Bone marrow (tissue), 2 donors: ENCODE data around the gene GNB1.
"Not testable (repeated sequence)": the region's sequence is repeated elsewhere in the genome, so short reads cannot be mapped to it uniquely, and the experiment has no call there.

Experiments
- DNase-seq, 2 donors: peaks; one replicate each; lab custom pipeline; 2025; lab: John Stamatoyannopoulos, UW

Gene GNB1

DNA sequence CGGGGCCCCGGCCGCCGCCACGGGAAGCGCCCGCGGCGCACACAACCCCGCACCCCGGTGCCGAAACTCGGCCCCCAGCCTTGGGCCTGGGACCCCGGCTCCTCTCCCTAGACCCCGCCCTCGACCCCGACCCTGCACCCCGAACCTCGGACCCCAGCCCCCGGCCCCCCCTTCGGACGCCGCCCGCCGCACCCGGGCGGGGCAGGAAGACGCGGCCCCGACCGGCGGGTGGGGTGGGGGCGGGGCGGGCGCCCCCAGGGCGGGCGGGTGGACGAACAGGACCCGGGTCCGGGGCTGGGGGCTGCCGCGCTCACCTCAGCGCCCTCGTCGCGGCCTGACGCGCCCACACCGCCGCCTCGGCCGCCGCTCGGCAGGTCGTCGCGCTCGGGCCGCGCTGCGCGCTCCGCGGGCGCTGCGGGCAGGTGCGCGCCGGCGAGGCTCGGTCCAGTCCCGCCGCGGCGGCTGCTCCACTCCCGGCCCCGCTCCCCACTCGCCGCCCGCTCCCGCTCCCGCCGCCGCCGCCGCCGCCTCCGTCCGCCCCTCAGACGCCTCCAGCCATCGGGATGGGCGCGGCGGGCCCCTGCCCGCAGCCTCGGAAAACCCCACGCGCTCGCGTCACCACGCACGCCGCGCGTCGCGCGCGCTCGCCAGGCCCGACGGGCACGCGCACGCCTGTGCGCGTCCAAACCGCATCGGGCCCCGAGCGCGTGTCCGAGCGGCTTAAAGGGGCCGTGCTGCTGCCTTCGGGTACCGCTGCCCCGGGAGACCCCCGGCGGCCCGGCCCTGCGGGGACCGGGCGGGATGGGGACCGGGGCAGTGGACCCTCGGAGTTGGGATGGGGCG lies at the start of gene GNB1:
Gene GNB1, minus strand, starts transcription at position 582 of the 843 bp plus-strand sequence. CDS start 65,634 bp downstream, outside the sequence.
- DNase-seq: peak; percentile 36 to 90

DNA sequence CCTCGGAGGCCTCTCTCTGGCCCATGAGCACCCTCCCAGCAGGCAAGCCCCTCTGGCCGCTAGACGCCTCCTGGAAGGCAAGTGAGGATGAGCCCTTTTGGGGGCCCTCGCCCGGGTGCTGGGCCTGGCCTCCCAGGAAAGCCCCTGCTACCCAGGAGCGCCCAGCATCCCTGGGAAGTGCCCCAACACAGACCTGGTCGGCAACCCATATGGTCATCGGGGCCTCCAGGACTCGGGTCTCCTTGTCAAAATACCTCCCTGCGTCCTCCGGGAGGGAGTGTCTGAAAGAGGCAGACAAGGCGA lies 49.2 kb upstream of the GNB1 start:
- DNase-seq: no peak

- DNase-seq: no peak
These were observed 48.6 kb upstream of the GNB1 start for GRCh38 chr1:1939296-1940122.

- no peak for DNase-seq
These were observed 47.9 kb upstream of the GNB1 start for GRCh38 chr1:1938613-1939295.

DNA sequence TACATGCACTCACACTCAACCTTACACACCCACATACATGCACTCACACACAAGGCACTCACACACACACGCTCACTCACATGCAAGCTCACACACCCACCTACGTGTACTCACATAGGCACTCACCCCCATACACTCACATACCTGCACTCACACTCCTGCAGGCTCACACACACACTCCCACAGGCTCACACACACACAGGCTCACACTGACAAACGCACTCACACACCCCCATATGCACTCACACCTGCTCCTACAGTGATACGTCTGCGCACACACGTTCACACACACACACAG lies 47.3 kb upstream of the GNB1 start:
- DNase-seq: no peak

- no peak for DNase-seq
These were observed 46.8 kb upstream of the GNB1 start for GRCh38 chr1:1937549-1938275.

GRCh38 chr1:1937061-1937460 lies 46.2 kb upstream of the GNB1 start:
- DNase-seq: no peak

DNA sequence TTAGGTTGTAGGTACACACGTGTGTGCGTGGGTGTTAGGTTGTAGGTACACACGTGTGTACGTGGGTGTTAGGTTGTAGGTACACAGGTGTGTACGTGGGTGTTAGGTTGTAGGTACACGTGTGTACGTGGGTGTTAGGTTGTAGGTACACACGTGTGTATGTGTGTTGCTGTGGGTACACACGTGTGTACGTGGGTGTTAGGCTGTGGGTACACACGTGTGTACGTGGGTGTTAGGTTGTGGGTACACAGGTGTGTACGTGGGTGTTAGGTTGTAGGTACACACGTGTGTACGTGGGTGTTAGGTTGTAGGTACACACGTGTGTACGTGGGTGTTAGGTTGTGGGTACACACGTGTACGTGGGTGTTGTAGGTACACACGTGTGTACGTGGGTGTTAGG lies 44.0 kb upstream of the GNB1 start:
- DNase-seq: not testable (repeated sequence)

- no peak for DNase-seq
These were observed 39.0 kb upstream of the GNB1 start for GRCh38 chr1:1929639-1930545.

DNA sequence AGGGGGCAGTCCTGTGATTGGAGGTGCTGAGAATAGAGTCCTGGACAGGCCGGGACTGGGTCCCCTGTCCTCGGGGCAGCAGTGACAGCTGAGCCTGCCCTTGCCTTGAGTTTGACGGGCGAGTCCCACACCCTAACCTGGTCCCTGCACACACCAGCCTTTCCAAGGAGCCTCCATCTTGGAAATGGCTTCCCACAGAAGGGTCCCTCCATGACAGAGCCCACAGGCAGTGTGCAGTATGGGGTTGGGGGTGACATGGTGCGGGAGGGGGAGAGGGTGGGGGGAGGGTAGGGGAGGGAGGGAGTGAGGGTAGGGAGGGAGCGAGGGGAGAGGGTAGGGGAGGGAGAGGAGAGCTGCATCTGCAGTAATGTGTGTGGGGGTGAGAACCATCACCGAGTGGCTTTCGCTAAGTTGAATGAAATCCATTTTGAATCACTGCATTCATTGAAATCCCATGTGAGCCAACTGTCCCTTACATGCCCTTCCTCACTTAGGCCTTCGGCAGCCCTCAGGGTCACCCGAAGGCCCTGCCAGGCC lies 38.3 kb upstream of the GNB1 start:
- no peak for DNase-seq

- no peak for DNase-seq
These were observed 37.6 kb upstream of the GNB1 start for GRCh38 chr1:1928231-1929101.

DNA sequence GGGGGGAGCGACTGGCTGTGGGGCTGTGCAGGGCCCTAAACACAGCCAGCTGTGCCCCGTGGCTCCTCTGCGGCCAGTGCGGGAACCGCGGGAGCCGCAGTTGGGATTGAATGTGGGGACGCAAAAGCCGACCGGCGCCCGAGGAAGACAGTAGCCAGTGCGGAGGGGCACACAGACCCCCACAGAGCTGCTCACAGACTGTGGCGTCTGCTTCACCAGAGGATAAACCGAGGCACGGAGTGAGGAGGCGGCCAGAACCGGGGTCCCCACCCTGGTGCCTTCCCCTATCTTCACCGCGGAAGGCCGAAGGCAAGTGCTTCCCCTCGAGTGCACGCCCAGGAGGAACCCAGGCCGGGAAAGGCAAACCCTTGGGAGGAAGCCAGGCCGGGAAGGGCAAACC lies 36.9 kb upstream of the GNB1 start:
- no peak for DNase-seq

DNA sequence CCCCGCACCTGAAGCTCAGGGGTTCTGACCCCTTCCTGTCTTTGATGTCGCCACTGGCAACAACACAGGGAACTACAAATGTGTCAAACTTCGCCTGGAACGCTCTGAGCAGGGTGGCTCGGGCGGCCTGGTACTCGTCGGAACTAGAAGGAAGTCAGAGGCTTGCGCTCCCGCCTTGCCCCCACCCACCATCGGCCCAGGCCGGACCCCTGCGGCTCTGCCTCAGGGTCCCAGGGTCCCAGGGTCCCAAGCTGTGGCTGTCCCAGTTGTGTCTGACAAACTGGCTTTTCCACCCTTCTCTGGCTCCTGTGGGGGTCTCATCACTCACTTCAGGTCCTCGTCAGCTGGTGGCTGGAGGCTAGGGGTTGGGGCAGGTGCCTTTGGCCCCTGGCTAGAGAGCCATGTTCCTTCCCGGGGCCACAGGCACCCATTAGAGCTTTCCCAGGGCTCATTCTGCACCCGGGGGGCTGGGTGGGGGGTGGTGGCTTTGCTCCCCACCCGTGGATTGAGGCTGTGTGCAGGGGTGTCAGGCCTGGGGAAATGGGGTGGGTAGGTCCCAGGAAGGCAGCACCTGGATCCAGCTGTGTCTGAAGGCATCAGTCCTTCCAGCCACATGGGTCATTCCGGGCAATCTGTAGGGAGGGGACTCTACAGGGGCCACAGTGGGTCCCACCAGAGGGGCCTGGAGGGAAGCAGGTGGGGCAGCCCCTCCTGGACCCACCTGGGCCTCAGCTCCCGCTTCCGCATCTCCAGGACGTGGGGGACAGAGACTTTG lies 36.2 kb upstream of the GNB1 start:
- DNase-seq: no peak

GRCh38 chr1:1926346-1926811 lies 35.5 kb upstream of the GNB1 start:
- no peak for DNase-seq

GRCh38 chr1:1925437-1926345 lies 34.8 kb upstream of the GNB1 start:
- DNase-seq: no peak

- no peak for DNase-seq
These were observed 34.0 kb upstream of the GNB1 start for GRCh38 chr1:1924849-1925248.

GRCh38 chr1:1924386-1924785 lies 33.5 kb upstream of the GNB1 start:
- no peak for DNase-seq
